GM12801 (cell line): Measurements from ENCODE around the gene CHST11.

Experiments
- CTCF ChIP-seq: IDR thresholded peaks from one replicate; pipeline ENCODE4 v1.5.1; 2011; ENCODE audit warnings: control low read depth; ENCODE audit not compliant: insufficient read length; ENCODE audit errors: extremely low read depth

CHST11 gene

GRCh38 chr12:104751120-104751519 lies 294.4 kb downstream of the CHST11 start:
- no peak for TF ChIP-seq CTCF

- no peak for TF ChIP-seq CTCF
Measured at GRCh38 chr12:104751594-104751993, 294.8 kb downstream of the CHST11 start.

- TF ChIP-seq CTCF: no peak
Measured at GRCh38 chr12:104752016-104752415, 295.3 kb downstream of the CHST11 start.

- no peak for TF ChIP-seq CTCF
Measured at GRCh38 chr12:104752881-104753280, 296.1 kb downstream of the CHST11 start.

GRCh38 chr12:104756901-104757300 lies 300.2 kb downstream of the CHST11 start:
- TF ChIP-seq CTCF: no peak

- TF ChIP-seq CTCF: no peak
Measured at GRCh38 chr12:104758771-104759170, 302.0 kb downstream of the CHST11 start.

- TF ChIP-seq CTCF: no peak
Measured at GRCh38 chr12:104761091-104761490, 304.3 kb downstream of the CHST11 start.

GRCh38 chr12:104761611-104762010 lies 304.9 kb downstream of the CHST11 start:
- no peak for TF ChIP-seq CTCF
